Measurements from ENCODE around the gene HBG2.
"Not testable (repeated sequence)": the region's sequence is repeated elsewhere in the genome, so short reads cannot be mapped to it uniquely, and the experiment has no call there.

Gene HBG2

GRCh38 chr11:5258543-5259262 lies 4.1 kb upstream of the HBG2 start:
- TF ChIP-seq CTCF (IDR thresholded peaks at IDR 0.05; ENCODE audit: low read depth, low read length, missing control alignments): no peak
- DNase-seq (ENCODE audit: extremely low read depth, low read depth): no peak

GRCh38 chr11:5257296-5257695 lies 2.7 kb upstream of the HBG2 start:
- TF ChIP-seq CTCF (IDR thresholded peaks at IDR 0.05; ENCODE audit: low read depth, low read length, missing control alignments): no peak

More at GRCh38 chr11:5258543-5259262, 4.1 kb upstream of the HBG2 start:
- H3K4me3 ChIP-seq (replicated peaks; ENCODE audit: low read depth, low read length): no peak overlapping the region

GRCh38 chr11:5254023-5254422 lies 558 bp downstream of the HBG2 start:
- DNase-seq (ENCODE audit: extremely low read depth, low read depth); H3K4me3 ChIP-seq (replicated peaks; ENCODE audit: low read depth, low read length): not testable (repeated sequence)

More at GRCh38 chr11:5257296-5257695, 2.7 kb upstream of the HBG2 start:
- no peak for DNase-seq (ENCODE audit: extremely low read depth, low read depth)
- H3K4me3 ChIP-seq (replicated peaks; ENCODE audit: low read depth, low read length): no peak overlapping the region

GRCh38 chr11:5253440-5253839 lies 1.1 kb downstream of the HBG2 start:
- not testable (repeated sequence) for DNase-seq (ENCODE audit: extremely low read depth, low read depth); H3K4me3 ChIP-seq (replicated peaks; ENCODE audit: low read depth, low read length)

- no peak for TF ChIP-seq CTCF (IDR thresholded peaks at IDR 0.05; ENCODE audit: low read depth, low read length, missing control alignments)
- DNase-seq (ENCODE audit: extremely low read depth, low read depth): no peak
- no peak overlapping the region for H3K4me3 ChIP-seq (replicated peaks; ENCODE audit: low read depth, low read length)
Observed at GRCh38 chr11:5252919-5253265, 1.7 kb downstream of the HBG2 start.

GRCh38 chr11:5252192-5252918 lies 2.2 kb downstream of the HBG2 start:
- no peak for DNase-seq (ENCODE audit: extremely low read depth, low read depth)
- TF ChIP-seq CTCF (IDR thresholded peaks at IDR 0.05; ENCODE audit: low read depth, low read length, missing control alignments): no peak
- H3K4me3 ChIP-seq (replicated peaks; ENCODE audit: low read depth, low read length): no peak overlapping the region

GRCh38 chr11:5251746-5252145 lies 2.8 kb downstream of the HBG2 start:
- H3K4me3 ChIP-seq (replicated peaks; ENCODE audit: low read depth, low read length): no peak overlapping the region
- no peak for DNase-seq (ENCODE audit: extremely low read depth, low read depth)
- TF ChIP-seq CTCF (IDR thresholded peaks at IDR 0.05; ENCODE audit: low read depth, low read length, missing control alignments): no peak

Measured in HFF-Myc (cell line).